Glomerular endothelial cell (primary cell): ENCODE data around the gene TAF5L. TPM values are rescaled to one million over a fixed set of nuclear protein-coding genes. Genes with fewer than 3 reads are reported as not detected.
"Not testable (repeated sequence)": the region's sequence is repeated elsewhere in the genome, so short reads cannot be mapped to it uniquely, and the experiment has no call there.

Experiments used
- DNase-seq: peaks from one replicate; pipeline ENCODE4 v3.0.0-alpha.2; 2011; ENCODE audit warnings: low read depth, low spot score; ENCODE audit errors: extremely low read depth
- total RNA-seq: library from RNA; depleted of rRNA; stranded (reverse); fragments of >200 nt; gene quantifications from 2 replicates; pipeline ENCODE4 v1.2.3, GENCODE V29; 2015

TAF5L gene
- total RNA-seq, 1 donor from 2014 or later = 18.6 TPM

DNA sequence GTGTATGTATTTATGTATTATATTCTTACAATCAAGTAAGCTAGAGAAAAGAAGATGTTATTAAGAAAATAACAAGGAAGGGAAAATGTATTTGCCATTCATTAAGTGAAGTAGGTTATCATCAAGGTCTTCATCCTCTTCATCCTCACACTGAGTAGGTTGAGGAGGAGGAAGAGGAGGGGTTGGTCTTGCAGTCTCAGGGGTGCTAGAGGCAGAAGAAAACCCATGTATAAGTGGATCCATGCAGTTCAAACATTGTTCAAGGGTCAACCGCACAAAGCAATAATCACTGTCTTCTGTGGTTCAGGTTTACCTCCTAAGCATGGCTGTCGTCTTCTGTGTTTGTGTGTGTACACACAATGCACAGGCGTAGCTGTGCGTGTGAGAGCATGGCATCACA is 17.0 kb upstream of the TAF5L start:
- no peak for DNase-seq

DNA sequence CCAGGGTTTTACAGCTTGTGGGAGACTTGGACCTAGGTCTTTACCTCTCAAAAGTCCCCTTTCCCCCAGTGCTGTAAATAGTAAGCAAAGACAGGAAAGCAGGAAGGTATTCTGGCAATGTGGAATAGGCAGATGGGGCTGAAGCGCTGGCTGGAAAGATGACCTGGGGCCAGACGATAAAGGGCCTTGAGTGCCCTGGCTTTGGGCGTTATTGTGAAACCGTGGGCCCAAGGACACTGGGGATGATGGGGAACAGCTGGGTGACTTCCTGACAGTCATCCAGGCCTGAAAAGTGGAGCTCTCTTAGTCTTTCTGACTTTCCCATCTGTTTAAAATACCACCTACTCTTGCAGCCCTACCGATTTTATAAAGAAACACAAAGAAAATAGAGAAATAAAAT is 16.5 kb upstream of the TAF5L start:
- no peak for DNase-seq

DNA sequence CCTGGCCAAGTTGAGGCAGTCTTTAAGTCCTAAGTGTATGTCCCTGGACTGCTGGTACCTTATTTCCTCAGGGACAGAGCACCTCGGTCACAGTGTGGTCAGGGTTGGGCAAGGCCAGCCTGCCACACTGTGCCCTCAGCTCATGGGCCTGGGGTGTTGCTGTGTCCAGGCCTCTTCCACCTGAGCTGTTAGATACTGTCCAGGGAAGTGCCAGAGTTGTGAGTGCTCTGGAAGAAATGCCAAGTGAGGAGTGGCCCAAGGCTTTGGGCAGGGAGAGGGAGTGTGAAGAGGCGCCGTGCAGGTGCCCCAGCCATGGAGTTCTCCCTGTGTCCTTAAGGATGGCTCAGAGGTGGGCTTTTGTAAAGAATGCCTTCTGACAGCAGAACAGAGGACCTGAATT is 15.4 kb upstream of the TAF5L start:
- DNase-seq = no peak

DNA sequence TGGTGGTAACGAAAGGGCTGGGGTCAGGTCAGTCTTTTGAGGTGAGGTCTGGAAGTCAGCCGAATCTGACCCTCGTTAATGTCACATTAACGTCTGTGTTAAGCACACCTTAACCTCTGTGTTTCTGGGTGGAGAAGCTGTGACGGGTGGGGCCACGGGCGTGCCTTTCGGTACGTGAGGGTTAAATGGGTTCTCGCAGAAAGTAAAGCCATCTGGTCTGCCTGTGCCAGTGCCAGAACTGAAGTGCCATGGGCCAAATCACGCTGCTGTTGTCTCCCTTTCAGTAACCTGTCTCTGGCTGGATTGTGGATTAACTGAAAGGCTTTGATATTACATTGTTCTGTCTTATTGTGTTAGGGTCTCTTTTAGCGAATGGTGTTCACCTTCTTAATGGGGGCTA is 14.5 kb upstream of the TAF5L start:
- DNase-seq = no peak

GRCh38 chr1:229637746-229638145 is 11.8 kb upstream of the TAF5L start:
- DNase-seq = no peak

- DNase-seq = no peak
These were observed 10.1 kb upstream of the TAF5L start for GRCh38 chr1:229636042-229636441.

DNA sequence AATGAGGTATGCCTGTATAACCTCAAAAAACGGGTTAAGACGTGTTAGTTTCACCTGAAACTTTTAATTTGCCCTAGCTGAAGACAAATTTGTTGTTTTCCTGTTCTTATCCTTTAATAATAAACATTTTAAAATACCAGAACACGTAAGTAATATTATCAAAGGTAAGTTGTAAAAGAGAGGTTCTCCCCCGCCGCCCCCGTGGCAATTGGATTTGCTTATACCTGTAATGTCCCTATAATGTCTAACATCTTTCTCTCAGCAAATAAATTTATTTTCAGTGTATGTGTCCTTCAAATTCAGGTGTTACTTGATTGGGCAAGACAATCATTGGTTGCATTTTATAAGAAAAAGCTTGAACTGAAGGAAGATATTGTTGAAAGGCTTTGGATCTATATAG is 6.0 kb upstream of the TAF5L start:
- no peak for DNase-seq

DNA sequence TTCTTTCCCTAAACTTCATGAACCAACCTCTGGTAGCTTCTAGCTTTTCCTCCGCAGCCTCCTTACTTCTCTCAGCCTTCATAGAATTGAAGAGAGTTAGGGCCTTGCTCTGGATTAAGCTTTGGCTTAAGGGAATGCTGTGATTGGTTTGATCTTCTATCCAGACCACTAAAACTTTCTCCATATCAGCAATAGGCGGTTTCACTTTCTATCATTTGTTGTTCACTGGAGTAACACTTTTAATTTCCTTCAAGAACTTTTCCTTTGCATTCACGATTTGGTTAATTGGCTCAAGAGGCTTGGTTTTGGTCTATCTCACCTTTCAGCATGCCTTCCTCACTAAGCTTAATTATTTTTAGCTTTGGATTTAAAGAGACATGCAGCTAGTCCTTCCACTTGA is 5.2 kb upstream of the TAF5L start:
- no peak for DNase-seq

DNA sequence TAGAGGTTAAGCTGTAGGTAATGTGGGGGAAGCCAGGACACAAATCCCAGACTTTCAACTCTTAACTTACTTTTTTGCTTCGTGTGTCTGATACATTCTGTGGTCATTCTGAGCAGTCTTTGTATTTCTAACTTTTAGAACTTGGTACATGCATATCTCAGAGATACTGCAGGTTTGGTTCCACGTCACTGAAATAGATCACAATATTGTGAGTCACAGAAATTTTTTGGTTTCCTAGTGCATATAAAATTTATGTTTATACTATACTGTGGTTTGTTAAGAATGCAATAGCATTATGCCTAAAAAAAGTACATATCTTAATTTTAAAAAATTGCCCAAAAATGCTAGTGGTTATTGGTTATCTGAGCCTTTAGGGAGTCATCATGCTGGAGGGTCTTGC is 3.3 kb upstream of the TAF5L start:
- no peak for DNase-seq

DNA sequence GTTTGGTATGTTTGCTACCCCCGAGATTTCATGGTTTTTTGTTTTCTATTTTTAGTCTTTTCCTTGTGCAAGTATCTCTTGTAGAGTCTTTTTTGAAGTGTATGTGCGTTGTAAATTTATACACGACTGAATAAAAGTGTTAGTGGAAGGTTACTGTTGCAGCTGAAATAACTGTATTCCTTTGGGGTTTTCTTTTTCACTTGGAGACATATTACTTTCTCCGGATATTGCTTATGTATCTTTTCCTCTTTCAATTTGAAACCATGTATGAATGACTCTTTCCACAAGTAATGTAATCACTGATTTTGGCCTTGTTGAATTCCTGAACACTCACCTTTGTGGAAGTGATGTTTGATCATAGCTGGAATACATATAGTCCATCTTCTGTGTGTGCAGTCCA is 1.1 kb upstream of the TAF5L start:
- DNase-seq = no peak

- DNase-seq = no peak
These were observed 629 bp downstream of the TAF5L start for GRCh38 chr1:229625071-229625914.

GRCh38 chr1:229624521-229625070 is 1.3 kb downstream of the TAF5L start:
- DNase-seq = no peak

DNA sequence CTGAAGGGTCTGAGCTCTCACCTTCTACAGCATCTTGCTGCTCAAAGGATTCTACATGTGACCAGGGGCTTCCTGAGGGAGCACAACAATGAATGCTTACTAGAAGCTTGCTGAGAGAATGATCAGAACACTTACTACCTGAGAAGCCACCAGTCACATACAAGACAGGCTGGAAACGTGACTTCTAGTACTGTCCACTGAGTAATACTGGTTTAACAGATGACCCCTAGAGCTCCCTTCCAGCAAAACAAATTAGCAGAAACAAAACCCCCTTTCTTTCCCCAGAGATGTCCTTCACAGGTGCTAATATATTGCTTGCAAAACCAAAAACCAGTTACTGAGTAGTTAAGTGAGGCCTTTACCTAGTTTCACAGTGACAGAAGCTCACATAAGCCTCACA is 2.1 kb downstream of the TAF5L start:
- DNase-seq = no peak

GRCh38 chr1:229623225-229623624 is 2.7 kb downstream of the TAF5L start:
- no peak for DNase-seq

DNA sequence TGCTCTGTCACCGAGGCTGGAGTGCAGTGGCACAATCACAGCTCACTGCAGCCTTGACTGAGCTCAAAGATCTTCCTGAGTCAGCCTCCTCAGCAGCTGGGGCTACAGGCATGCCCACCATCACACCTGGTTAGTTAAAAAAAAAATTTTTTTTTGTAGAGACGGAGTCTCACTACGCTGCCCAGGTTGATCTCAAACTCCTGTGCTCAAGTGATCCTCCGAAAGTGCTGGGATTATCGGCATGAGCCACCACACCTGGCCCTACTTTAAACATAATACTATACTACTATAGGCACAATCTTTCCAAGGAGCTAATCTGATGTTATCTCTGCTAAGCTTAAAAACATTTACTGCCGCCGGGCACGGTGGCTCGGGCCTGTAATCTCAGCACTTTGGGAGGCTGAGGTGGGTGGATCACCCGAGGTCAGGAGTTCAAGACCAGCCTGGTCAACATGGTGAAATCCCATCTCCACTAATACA is 3.2 kb downstream of the TAF5L start:
- not testable (repeated sequence) for DNase-seq

DNA sequence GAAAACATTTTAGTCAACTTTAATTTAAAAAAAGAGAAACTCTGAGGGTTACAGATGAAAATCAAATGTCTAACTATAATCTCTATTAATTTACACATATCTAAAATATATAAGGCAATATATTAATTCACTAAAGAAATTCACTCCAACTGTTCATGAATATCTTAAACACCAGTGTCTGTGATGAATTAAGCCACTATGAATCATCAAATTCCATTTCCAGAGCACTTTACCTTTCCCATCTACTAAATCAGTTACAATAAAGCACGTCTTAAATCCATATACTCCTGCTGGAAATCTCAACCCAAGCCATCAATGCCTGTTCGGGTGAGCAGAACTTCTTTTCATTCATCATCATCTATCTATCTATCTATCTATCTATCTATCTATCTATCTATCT is 4.3 kb downstream of the TAF5L start:
- DNase-seq = no peak

- no peak for DNase-seq
These were observed 5.0 kb downstream of the TAF5L start for GRCh38 chr1:229620876-229621275.

- DNase-seq = no peak
These were observed 6.3 kb downstream of the TAF5L start for GRCh38 chr1:229619614-229620013.

DNA sequence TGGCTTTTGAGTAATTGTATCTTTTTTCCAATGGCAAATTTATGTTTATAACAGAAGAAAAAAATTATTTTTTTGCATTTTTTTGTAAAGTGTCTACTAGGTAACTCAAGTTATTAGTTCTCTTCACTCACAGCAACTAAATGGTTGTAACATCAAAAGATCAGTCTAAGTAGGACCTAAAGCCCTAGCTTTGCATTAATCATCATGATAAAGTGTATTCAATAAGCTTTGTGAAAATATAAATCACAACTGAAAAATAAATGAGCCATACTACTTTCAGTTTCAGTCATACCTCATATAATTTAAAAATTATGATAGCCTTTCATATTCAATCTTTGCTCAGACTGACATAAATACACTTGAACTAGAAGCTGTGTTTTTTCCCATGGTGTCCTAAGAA is 6.9 kb downstream of the TAF5L start:
- no peak for DNase-seq

DNA sequence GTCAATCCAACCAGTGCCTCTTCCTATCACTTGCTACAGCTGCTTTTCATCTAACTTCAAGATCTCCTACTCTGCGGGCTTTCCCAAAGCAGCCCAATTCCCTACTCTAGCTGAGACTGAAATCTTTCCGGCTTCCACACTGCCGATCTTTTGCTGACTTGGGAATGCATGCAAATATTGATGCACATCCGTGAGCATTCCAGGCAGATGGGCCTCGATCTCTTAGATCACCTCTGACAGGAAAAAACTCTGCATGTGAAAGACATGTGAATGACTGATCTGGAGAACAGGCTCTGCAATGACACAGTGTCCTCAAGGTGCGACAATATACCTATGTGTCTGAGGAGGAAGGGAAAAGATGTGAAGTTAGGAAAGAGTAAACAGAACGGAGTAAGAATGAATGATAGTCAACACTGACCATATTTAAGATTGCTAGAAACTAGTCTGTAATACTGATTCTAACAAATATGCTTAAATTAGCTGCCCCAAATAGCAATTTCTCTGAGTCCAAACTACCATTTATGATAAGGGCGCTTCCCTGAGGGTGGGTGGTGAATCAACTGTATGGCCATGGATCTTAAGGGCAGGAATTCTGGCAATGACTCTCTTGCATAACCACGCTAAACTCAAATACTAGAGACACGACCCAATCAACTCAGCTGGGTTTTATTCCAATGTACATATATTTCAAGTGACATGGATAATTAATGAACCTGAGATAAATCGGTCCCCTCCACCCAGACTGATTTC is 8.4 kb downstream of the TAF5L start:
- DNase-seq = no peak

DNA sequence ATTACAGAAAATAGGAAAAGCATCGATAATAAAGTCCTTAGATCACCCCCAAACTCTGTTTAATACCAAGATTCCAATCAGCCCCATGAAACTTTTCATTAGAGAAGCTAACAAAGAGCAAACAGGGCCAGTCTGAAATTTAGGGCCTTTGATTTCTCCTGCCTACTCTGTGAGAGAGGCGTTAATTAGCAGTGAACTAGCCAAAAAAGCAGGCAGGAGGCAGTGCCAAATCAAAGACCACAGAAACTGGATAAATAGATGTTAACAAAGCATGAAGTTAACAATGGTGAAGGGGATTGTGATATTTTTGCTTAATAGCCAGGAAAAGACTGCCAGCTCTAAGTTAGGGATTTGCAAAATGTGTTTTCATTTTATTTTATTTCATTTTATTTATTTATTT is 11.2 kb downstream of the TAF5L start:
- DNase-seq = no peak

GRCh38 chr1:229613938-229614337 is 12.0 kb downstream of the TAF5L start:
- no peak for DNase-seq
